Endothelial cell of umbilical vein (primary cell): ENCODE data around the gene EARS2. TPM values are rescaled to one million over a fixed set of nuclear protein-coding genes. Genes with fewer than 3 reads are reported as not detected.
"Not testable (repeated sequence)": the region's sequence is repeated elsewhere in the genome, so short reads cannot be mapped to it uniquely, and the experiment has no call there.

Experiments used
- BruUV-seq: library from RNA; stranded (reverse); fragments of 400-500 nt; replicated peaks from 2 replicates; lab custom pipeline; 2021; lab: Mats Ljungman, UMichigan
- CTCF ChIA-PET: fragments of 300-600, 350-600 bp; sonication (Branson Sonifier 250); formaldehyde crosslinking; loops from one replicate; lab custom pipeline; 2021; ENCODE audit warnings: antibody characterized with exemption, inconsistent platforms; lab: Charles Lee
- POLR2A ChIA-PET: fragments of 300-600, 350-600 bp; sonication (Branson Sonifier 250); formaldehyde crosslinking; loops from one replicate; lab custom pipeline; 2021; ENCODE audit warnings: antibody characterized with exemption, inconsistent platforms; lab: Charles Lee
- DNase-seq: peaks from one replicate; pipeline ENCODE4 v3.0.0-alpha.2; 2011; ENCODE audit warnings: low read depth, low spot score
- FAIRE-seq: peaks from 2 replicates; lab custom pipeline; 2011; peaks lifted over from hg19 to GRCh38; lab: Jason Lieb, UNC
- H2AFZ ChIP-seq: 2 replicates; pipeline ENCODE4 v1.6.0; 2012; ENCODE audit warnings: low read depth, low read length, control low read depth, inconsistent platforms
- H3K27ac ChIP-seq: 2 replicates; pipeline ENCODE4 v1.5.1; 2011; ENCODE audit warnings: low read depth, mild to moderate bottlenecking, control low read depth, low read length, moderate library complexity; ENCODE audit not compliant: insufficient read depth
- H3K27me3 ChIP-seq, 2 experiments: 2 replicates each; pipeline versions ENCODE4 v1.6.0 to v1.6.1; 2011; ENCODE audit warnings: low read length in 2 of 2, mixed read lengths in 1 of 2; ENCODE audit not compliant: control insufficient read depth in 2 of 2, insufficient read depth in 2 of 2
- H3K36me3 ChIP-seq, 2 experiments: 2 replicates in 1 of 2; 3 replicates in 1 of 2; pipeline ENCODE4 v1.5.1; 2011; ENCODE audit warnings: low read length in 2 of 2, mild to moderate bottlenecking in 1 of 2, moderate library complexity in 1 of 2; ENCODE audit not compliant: control insufficient read depth in 2 of 2, insufficient read depth in 2 of 2; ENCODE audit errors: extremely low read depth in 1 of 2
- H3K4me1 ChIP-seq: 3 replicates; pipeline ENCODE4 v1.5.1; 2011; ENCODE audit warnings: mild to moderate bottlenecking, low read length; ENCODE audit not compliant: control insufficient read depth, insufficient read depth; ENCODE audit errors: extremely low read depth
- H3K4me2 ChIP-seq: 2 replicates; pipeline ENCODE4 v1.6.1; 2011; ENCODE audit warnings: low read length, control low read depth, mixed read lengths; ENCODE audit not compliant: insufficient read depth
- H3K4me3 ChIP-seq, 3 experiments: fragments of 200-600 bp in 1 of 3; sonication (generic), shearing (Covaris generic) in 1 of 3; replicated peaks in 1 of 3; 2 replicates each; pipeline ENCODE4 v1.5.1; 2011 to 2016; ENCODE audit warnings: control low read depth in 3 of 3, low read length in 3 of 3, mild to moderate bottlenecking in 2 of 3, inconsistent platforms in 1 of 3, low read depth in 1 of 3, moderate library complexity in 1 of 3; ENCODE audit not compliant: insufficient read depth in 1 of 3
- H3K79me2 ChIP-seq: 2 replicates; pipeline ENCODE4 v1.6.0; 2012; ENCODE audit warnings: low read length, inconsistent platforms; ENCODE audit not compliant: control insufficient read depth, insufficient read depth
- H3K9ac ChIP-seq: replicated peaks from 2 replicates; pipeline ENCODE3; 2011; ENCODE audit warnings: low read length, control low read depth; ENCODE audit not compliant: insufficient read depth; ENCODE audit errors: extremely low read depth
- H3K9me1 ChIP-seq: replicated peaks from 3 replicates; pipeline ENCODE4 v1.6.0; 2011; ENCODE audit warnings: mild to moderate bottlenecking, low read length; ENCODE audit not compliant: control insufficient read depth, insufficient read depth; ENCODE audit errors: extremely low read depth
- H3K9me3 ChIP-seq: replicated peaks from 2 replicates; pipeline ENCODE4 v1.5.1; 2012; ENCODE audit warnings: low read length, inconsistent platforms; ENCODE audit not compliant: control insufficient read depth, insufficient read depth
- H4K20me1 ChIP-seq: replicated peaks from 2 replicates; pipeline ENCODE3; 2011; ENCODE audit warnings: mild to moderate bottlenecking, low read length; ENCODE audit not compliant: control insufficient read depth, insufficient read depth; ENCODE audit errors: extremely low read depth
- GATA2 ChIP-seq: IDR thresholded peaks from 2 replicates; pipeline ENCODE4 v1.7.0; 2011; ENCODE audit warnings: low read depth, mild to moderate bottlenecking, moderate library complexity, mixed read lengths, low read length; ENCODE audit not compliant: insufficient read length, insufficient read depth
- JUN ChIP-seq: IDR thresholded peaks from 2 replicates; pipeline ENCODE4 v1.6.1; 2011; ENCODE audit warnings: borderline replicate concordance, low read depth; ENCODE audit not compliant: insufficient read length, insufficient read depth
- MYC ChIP-seq: IDR thresholded peaks from one replicate; pipeline ENCODE4 v1.6.1; 2011; ENCODE audit warnings: mild to moderate bottlenecking, low read depth, low read length
- POLR2A ChIP-seq: IDR thresholded peaks from 2 replicates; pipeline ENCODE4 v1.6.1; 2012; ENCODE audit warnings: low read depth, mild to moderate bottlenecking, control low read depth, low read length
- dilution Hi-C: fragments of 300-500 bp; cut with MboI; formaldehyde crosslinking; loops from one replicate; pipeline ENCODE4 v1.15.0; 2019; ENCODE audit warnings: low sequenced_read_pairs; ENCODE audit not compliant: extremely low pct_ligation_motif_present
- intact Hi-C: fragments of 100-400 bp; cut with micrococcal nuclease; formaldehyde crosslinking; loops from one replicate; pipeline ENCODE4 v1.10.0; 2022
- polyA plus RNA-seq, 4 experiments: library from polyadenylated mRNA; depleted of rRNA in 3 of 4; stranded (reverse) in 3 of 4; unstranded in 1 of 4; fragments of >200 nt; gene quantifications; 2 replicates each; pipeline versions ENCODE4 v1.2.1 to v1.2.3, GENCODE V29; 2011 to 2012; ENCODE audit warnings: missing spikeins in 1 of 4
- total RNA-seq: library from RNA; stranded (reverse); gene quantifications from 2 replicates; pipeline ENCODE4 v1.2.3, GENCODE V29; 2021
- TF ChIP-seq, protein P1 (sequence below), 2 donors: IDR thresholded peaks; 1 replicate in 1 of 2; 2 replicates in 1 of 2; pipeline ENCODE4 v1.5.1; 2011; ENCODE audit warnings: low read length in 2 of 2, mild to moderate bottlenecking in 2 of 2, moderate library complexity in 2 of 2, control low read depth in 1 of 2, inconsistent platforms in 1 of 2, low read depth in 1 of 2; ENCODE audit not compliant: insufficient read depth in 1 of 2; ENCODE audit errors: extremely low read depth in 1 of 2

EARS2 gene
- total and polyA plus RNA-seq, 2 donors (not counting 3 experiments of a cell fraction or from before 2014, with no cell fraction given) = 14.7 to 21.6 TPM

GRCh38 chr16:23584186-23585076 lies 27.3 kb upstream of the EARS2 start:
- H3K9me3 ChIP-seq = no peaks in the 10 kb centered on the region
- no peak for FAIRE-seq
- H3K79me2 ChIP-seq = peaks cover 20% of the 10 kb centered on the region
- H3K27ac ChIP-seq = no peak overlapping the region
- H3K4me2 ChIP-seq = no peak overlapping the region
- peaks cover 13 to 20% of the 10 kb centered on the region in 2 experiments for H3K36me3 ChIP-seq
- no peak overlapping the region for H3K4me3 ChIP-seq
- H3K4me1 ChIP-seq = no peaks in the 10 kb centered on the region
- H3K27me3 ChIP-seq = no peaks in the 10 kb centered on the region
- POLR2A ChIA-PET = no interaction called here
- H4K20me1 ChIP-seq = peaks cover 2% of the 10 kb centered on the region
- TF ChIP-seq GATA2 (no peak), JUN (no peak), MYC (no peak), POLR2A (no peak)
- TF ChIP-seq, protein P1, sequence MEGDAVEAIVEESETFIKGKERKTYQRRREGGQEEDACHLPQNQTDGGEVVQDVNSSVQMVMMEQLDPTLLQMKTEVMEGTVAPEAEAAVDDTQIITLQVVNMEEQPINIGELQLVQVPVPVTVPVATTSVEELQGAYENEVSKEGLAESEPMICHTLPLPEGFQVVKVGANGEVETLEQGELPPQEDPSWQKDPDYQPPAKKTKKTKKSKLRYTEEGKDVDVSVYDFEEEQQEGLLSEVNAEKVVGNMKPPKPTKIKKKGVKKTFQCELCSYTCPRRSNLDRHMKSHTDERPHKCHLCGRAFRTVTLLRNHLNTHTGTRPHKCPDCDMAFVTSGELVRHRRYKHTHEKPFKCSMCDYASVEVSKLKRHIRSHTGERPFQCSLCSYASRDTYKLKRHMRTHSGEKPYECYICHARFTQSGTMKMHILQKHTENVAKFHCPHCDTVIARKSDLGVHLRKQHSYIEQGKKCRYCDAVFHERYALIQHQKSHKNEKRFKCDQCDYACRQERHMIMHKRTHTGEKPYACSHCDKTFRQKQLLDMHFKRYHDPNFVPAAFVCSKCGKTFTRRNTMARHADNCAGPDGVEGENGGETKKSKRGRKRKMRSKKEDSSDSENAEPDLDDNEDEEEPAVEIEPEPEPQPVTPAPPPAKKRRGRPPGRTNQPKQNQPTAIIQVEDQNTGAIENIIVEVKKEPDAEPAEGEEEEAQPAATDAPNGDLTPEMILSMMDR (IDR thresholded peaks at IDR 0.05; ENCODE audit: extremely low read depth in 1 of 2, insufficient read depth in 1 of 2, low read depth in 1 of 2, low read length in 2 of 2) = no peak
- H3K9me1 ChIP-seq = no peaks in the 10 kb centered on the region
- no peak for DNase-seq
- dilution Hi-C loops (no loop called here), intact Hi-C loops (no loop called here)
- CTCF ChIA-PET = interaction anchor here (1.0 to 1.2 kb wide), 2 partner anchors 12 to 26 kb away, joined by 3 to 4 read pairs; partner anchors contain the start of genes NDUFAB1 and UBFD1
- H2AFZ ChIP-seq = no peak overlapping the region
- H3K9ac ChIP-seq = no peak overlapping the region
- BruUV-seq = no TSS peak

GRCh38 chr16:23583271-23583670 lies 26.1 kb upstream of the EARS2 start:
- H3K9me1 ChIP-seq, dilution Hi-C loops, H3K27me3 ChIP-seq, FAIRE-seq, BruUV-seq, H3K4me2 ChIP-seq, H3K9me3 ChIP-seq, POLR2A ChIA-PET, intact Hi-C loops, H3K9ac ChIP-seq, H3K4me3 ChIP-seq, H2AFZ ChIP-seq, DNase-seq, H3K27ac ChIP-seq, CTCF ChIA-PET, H4K20me1 ChIP-seq, H3K4me1 ChIP-seq: not testable (repeated sequence)
- peaks cover 11% of the 10 kb centered on the region for H3K79me2 ChIP-seq
- peaks cover 13 to 20% of the 10 kb centered on the region in 2 experiments for H3K36me3 ChIP-seq
